OCI-LY1 (cell line): Measurements from ENCODE around the gene EFS.

Source experiments
- H2AFZ ChIP-seq: fragments of 200-600 bp; sonication (generic), shearing (Covaris generic); 2 replicates; pipeline ENCODE4 v1.6.0; 2014; ENCODE audit warnings: antibody characterized with exemption, mild to moderate bottlenecking, low read length
- H3F3A ChIP-seq: fragments of 200-600 bp; sonication (generic), shearing (Covaris generic); 2 replicates; pipeline ENCODE4 v1.6.0; 2014; ENCODE audit warnings: mild to moderate bottlenecking, antibody characterized with exemption, low read length, moderate library complexity; ENCODE audit not compliant: insufficient read depth
- H3K27ac ChIP-seq: fragments of 200-600 bp; sonication (generic); 2 replicates; pipeline ENCODE4 v1.5.1; 2014; ENCODE audit warnings: low read length, mixed run types, mild to moderate bottlenecking, low read depth; ENCODE audit not compliant: poor library complexity, severe bottlenecking
- H3K27me3 ChIP-seq: fragments of 200-600 bp; sonication (generic); 2 replicates; pipeline ENCODE4 v1.6.0; 2014; ENCODE audit warnings: antibody characterized with exemption, mild to moderate bottlenecking, low read length, moderate library complexity; ENCODE audit not compliant: insufficient read depth
- H3K36me3 ChIP-seq: fragments of 200-600 bp; sonication (generic); 2 replicates; pipeline ENCODE4 v1.6.1; 2014; ENCODE audit warnings: mild to moderate bottlenecking, antibody characterized with exemption, low read length, moderate library complexity, mixed read lengths; ENCODE audit not compliant: insufficient read depth
- H3K4me1 ChIP-seq: fragments of 200-600 bp; sonication (generic); 2 replicates; pipeline ENCODE4 v1.5.1; 2014; ENCODE audit warnings: mild to moderate bottlenecking, low read length, moderate library complexity; ENCODE audit not compliant: insufficient read depth, severe bottlenecking
- H3K4me2 ChIP-seq: fragments of 200-600 bp; sonication (generic), shearing (Covaris generic); 2 replicates; pipeline ENCODE4 v1.6.1; 2014; ENCODE audit warnings: low read length
- H3K4me3 ChIP-seq: fragments of 200-600 bp; sonication (generic); 2 replicates; pipeline ENCODE4 v1.5.1; 2014; ENCODE audit warnings: low read length, low read depth, mild to moderate bottlenecking, mixed read lengths; ENCODE audit not compliant: poor library complexity, severe bottlenecking
- H3K79me2 ChIP-seq: fragments of 200-600 bp; shearing (Covaris generic); 2 replicates; pipeline ENCODE4 v1.6.1; 2016; ENCODE audit warnings: mixed run types, low read length, mixed read lengths; ENCODE audit not compliant: insufficient read depth
- H3K9ac ChIP-seq: fragments of 200-600 bp; sonication (generic), shearing (Covaris generic); 2 replicates; pipeline ENCODE4 v1.6.1; 2014; ENCODE audit warnings: mild to moderate bottlenecking, low read length, mixed read lengths
- H3K9me2 ChIP-seq: fragments of 200-600 bp; sonication (generic), shearing (Covaris generic); 2 replicates; pipeline ENCODE4 v1.6.1; 2014; ENCODE audit warnings: low read depth, mild to moderate bottlenecking, low read length, mixed read lengths
- H3K9me3 ChIP-seq: fragments of 200-600 bp; shearing (Covaris generic); 2 replicates; pipeline ENCODE4 v1.6.1; 2014; ENCODE audit warnings: low read length, mixed read lengths
- H4K20me1 ChIP-seq: fragments of 200-600 bp; sonication (generic), shearing (Covaris generic); 2 replicates; pipeline ENCODE4 v1.6.0; 2016; ENCODE audit warnings: mild to moderate bottlenecking, low read length; ENCODE audit not compliant: insufficient read depth
- CTCF ChIP-seq: fragments of 200-600 bp; sonication (generic), shearing (Covaris generic); IDR thresholded peaks from 2 replicates; pipeline ENCODE4 v1.5.1; 2017; ENCODE audit warnings: mild to moderate bottlenecking, antibody characterized with exemption, low read length, moderate library complexity, mixed read lengths
- EZH2 ChIP-seq: fragments of 200-600 bp; sonication (generic), shearing (Covaris generic); IDR thresholded peaks from 2 replicates; pipeline ENCODE4 v1.8.0; 2017; ENCODE audit warnings: borderline replicate concordance, mixed run types, mild to moderate bottlenecking, antibody characterized with exemption, low read length, moderate library complexity, mixed read lengths

Gene EFS

GRCh38 chr14:23347406-23348296 is 17.3 kb downstream of the EFS start:
- H3F3A ChIP-seq, result no peaks in the 10 kb centered on the region
- no peaks in the 10 kb centered on the region for H3K36me3 ChIP-seq
- H4K20me1 ChIP-seq, result no peaks in the 10 kb centered on the region
- TF ChIP-seq CTCF, result no peak
- TF ChIP-seq EZH2, result no peak
- no peaks in the 10 kb centered on the region for H3K9me2 ChIP-seq
- H3K4me2 ChIP-seq, result no peak overlapping the region
- no peaks in the 10 kb centered on the region for H3K27me3 ChIP-seq
- H3K79me2 ChIP-seq, result no peaks in the 10 kb centered on the region
- no peak overlapping the region for H3K4me3 ChIP-seq
- no peak overlapping the region for H3K9ac ChIP-seq
- H3K4me1 ChIP-seq, result no peaks in the 10 kb centered on the region
- no peak overlapping the region for H3K27ac ChIP-seq
- H2AFZ ChIP-seq, result no peak overlapping the region
- H3K9me3 ChIP-seq, result no peaks in the 10 kb centered on the region

GRCh38 chr14:23346693-23347405 is 18.1 kb downstream of the EFS start:
- no peak for TF ChIP-seq CTCF
- no peak for TF ChIP-seq EZH2
- Histone ChIP-seq H3K9me3 (no peaks in the 10 kb centered on the region), H3K9me2 (no peaks in the 10 kb centered on the region), H3K4me2 (no peak overlapping the region), H3K27ac (no peak overlapping the region), H3F3A (no peaks in the 10 kb centered on the region), H3K27me3 (no peaks in the 10 kb centered on the region), H3K4me1 (no peaks in the 10 kb centered on the region), H3K9ac (no peak overlapping the region), H3K79me2 (no peaks in the 10 kb centered on the region), H3K4me3 (no peak overlapping the region), H3K36me3 (no peaks in the 10 kb centered on the region), H4K20me1 (no peaks in the 10 kb centered on the region), H2AFZ (no peak overlapping the region)

GRCh38 chr14:23345987-23346692 is 18.8 kb downstream of the EFS start:
- Histone ChIP-seq H3K4me1 (no peaks in the 10 kb centered on the region), H3K36me3 (no peaks in the 10 kb centered on the region), H3K4me2 (no peak overlapping the region), H3K9ac (no peak overlapping the region), H3F3A (no peaks in the 10 kb centered on the region), H3K9me2 (no peaks in the 10 kb centered on the region), H2AFZ (no peak overlapping the region), H3K9me3 (no peaks in the 10 kb centered on the region), H3K79me2 (no peaks in the 10 kb centered on the region), H3K27ac (no peak overlapping the region), H4K20me1 (no peaks in the 10 kb centered on the region), H3K4me3 (no peak overlapping the region), H3K27me3 (no peaks in the 10 kb centered on the region)
- TF ChIP-seq CTCF (no peak), EZH2 (no peak)
